Liver (tissue), 3 donors: ENCODE data around the gene SLC1A2.

Experiments
- CTCF ChIP-seq: fragments of 150-350 bp; IDR thresholded peaks from 2 replicates; pipeline ENCODE4 v1.5.1; 2017; ENCODE audit warnings: improper control_type of control experiment, low read depth, low read length; ENCODE audit not compliant: missing input control
- GABPA ChIP-seq, 2 donors: IDR thresholded peaks in 1 of 2; conservative IDR thresholded peaks in 1 of 2; 2 replicates each; pipeline ENCODE4 v1.6.1; 2016; ENCODE audit warnings: antibody characterized with exemption in 2 of 2, mild to moderate bottlenecking in 1 of 2, moderate library complexity in 1 of 2
- JUND ChIP-seq, 2 donors: IDR thresholded peaks; 2 replicates each; pipeline ENCODE4 v1.6.1; 2016; ENCODE audit warnings: antibody characterized with exemption in 2 of 2
- RAD21 ChIP-seq, 2 donors: IDR thresholded peaks; 2 replicates each; pipeline ENCODE4 v1.6.1; 2016; ENCODE audit warnings: antibody characterized with exemption in 2 of 2, mild to moderate bottlenecking in 2 of 2
- SP1 ChIP-seq: IDR thresholded peaks from 2 replicates; pipeline ENCODE4 v1.6.1; 2018; ENCODE audit warnings: antibody characterized with exemption, mild to moderate bottlenecking
- TAF1 ChIP-seq: conservative IDR thresholded peaks from 2 replicates; pipeline ENCODE4 v1.6.1; 2016; ENCODE audit warnings: antibody characterized with exemption, mild to moderate bottlenecking
- YY1 ChIP-seq: IDR thresholded peaks from 2 replicates; pipeline ENCODE4 v1.6.1; 2016; ENCODE audit warnings: antibody characterized with exemption, mild to moderate bottlenecking
- donor health status: healthy.
- donor health status: healthy.

GRCh38 chr11:35259529-35259928 is 159.8 kb downstream of the SLC1A2 start:
- no peak for TF ChIP-seq CTCF
- no peak for TF ChIP-seq GABPA (IDR thresholded peaks at IDR 0.05 in 1 of 2, conservative IDR thresholded peaks at IDR 0.05 in 1 of 2)
- no peak for TF ChIP-seq YY1
- no peak for TF ChIP-seq RAD21 (IDR thresholded peaks at IDR 0.05)
- no peak for TF ChIP-seq JUND (IDR thresholded peaks at IDR 0.05)
- TF ChIP-seq TAF1: no peak
- TF ChIP-seq SP1: no peak
